ENCODE results near the gene SDHB.

DNA sequence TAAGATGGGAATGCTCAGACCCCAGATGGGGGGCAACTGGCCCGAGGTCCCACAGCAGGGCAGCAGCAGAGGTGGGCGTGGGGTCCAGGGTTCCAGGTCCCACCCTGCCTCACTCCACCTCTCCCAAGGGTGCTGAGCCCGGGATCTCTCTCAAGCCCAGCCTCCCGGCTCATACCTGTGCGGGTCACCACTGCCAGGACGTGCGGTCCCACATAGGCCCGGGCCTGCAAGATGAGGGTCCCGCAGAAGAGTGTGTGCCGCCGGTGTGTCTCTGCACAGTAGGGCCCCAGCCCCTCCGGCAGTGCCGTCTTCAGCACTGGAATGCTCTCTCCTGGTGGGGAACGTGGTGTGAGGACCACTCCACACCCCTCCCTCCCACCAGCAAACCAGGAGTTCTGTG, 57.0 kb downstream of the SDHB start:
- TF ChIP-seq, protein P1, sequence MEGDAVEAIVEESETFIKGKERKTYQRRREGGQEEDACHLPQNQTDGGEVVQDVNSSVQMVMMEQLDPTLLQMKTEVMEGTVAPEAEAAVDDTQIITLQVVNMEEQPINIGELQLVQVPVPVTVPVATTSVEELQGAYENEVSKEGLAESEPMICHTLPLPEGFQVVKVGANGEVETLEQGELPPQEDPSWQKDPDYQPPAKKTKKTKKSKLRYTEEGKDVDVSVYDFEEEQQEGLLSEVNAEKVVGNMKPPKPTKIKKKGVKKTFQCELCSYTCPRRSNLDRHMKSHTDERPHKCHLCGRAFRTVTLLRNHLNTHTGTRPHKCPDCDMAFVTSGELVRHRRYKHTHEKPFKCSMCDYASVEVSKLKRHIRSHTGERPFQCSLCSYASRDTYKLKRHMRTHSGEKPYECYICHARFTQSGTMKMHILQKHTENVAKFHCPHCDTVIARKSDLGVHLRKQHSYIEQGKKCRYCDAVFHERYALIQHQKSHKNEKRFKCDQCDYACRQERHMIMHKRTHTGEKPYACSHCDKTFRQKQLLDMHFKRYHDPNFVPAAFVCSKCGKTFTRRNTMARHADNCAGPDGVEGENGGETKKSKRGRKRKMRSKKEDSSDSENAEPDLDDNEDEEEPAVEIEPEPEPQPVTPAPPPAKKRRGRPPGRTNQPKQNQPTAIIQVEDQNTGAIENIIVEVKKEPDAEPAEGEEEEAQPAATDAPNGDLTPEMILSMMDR (IDR thresholded peaks at IDR 0.05), result no peak
- TF ChIP-seq EZH2 (IDR thresholded peaks at IDR 0.05; ENCODE audit: borderline replicate concordance, insufficient read depth, low read depth, low read length, poor library complexity, severe bottlenecking), result no peak

Measured in B cell (primary cell).